BLaER1 (cell line): ENCODE results near the gene VSIR.

Source experiments
- H3K27ac ChIP-seq: shearing (Covaris generic); formaldehyde crosslinking; 2 replicates; pipeline ENCODE4 v1.8.1; 2022
- H3K27me3 ChIP-seq: shearing (Covaris generic); formaldehyde crosslinking; 2 replicates; pipeline ENCODE4 v1.8.1; 2022
- H3K36me3 ChIP-seq: shearing (Covaris generic); formaldehyde crosslinking; 2 replicates; pipeline ENCODE4 v1.8.1; 2022
- H3K4me1 ChIP-seq: shearing (Covaris generic); formaldehyde crosslinking; 2 replicates; pipeline ENCODE4 v1.8.1; 2022
- H3K4me2 ChIP-seq: shearing (Covaris generic); formaldehyde crosslinking; 2 replicates; pipeline ENCODE4 v1.8.1; 2022
- H3K4me3 ChIP-seq: shearing (Covaris generic); formaldehyde crosslinking; 2 replicates; pipeline ENCODE4 v1.8.1; 2022
- H3K9ac ChIP-seq: shearing (Covaris generic); formaldehyde crosslinking; 2 replicates; pipeline ENCODE4 v1.8.1; 2022
- H3K9me3 ChIP-seq: shearing (Covaris generic); formaldehyde crosslinking; 2 replicates; pipeline ENCODE4 v1.8.1; 2022
- H4K20me1 ChIP-seq: shearing (Covaris generic); formaldehyde crosslinking; 2 replicates; pipeline ENCODE4 v1.8.1; 2022
- Cebpa-rat ChIP-seq: shearing (Covaris generic); IDR thresholded peaks from 2 replicates; pipeline ENCODE4 v1.8.1; 2022

The VSIR gene

GRCh38 chr10:71783917-71784678, 10.8 kb upstream of the VSIR start:
- H3K27ac ChIP-seq, result no peak overlapping the region
- no peaks in the 10 kb centered on the region for H3K9me3 ChIP-seq
- H4K20me1 ChIP-seq, result no peaks in the 10 kb centered on the region
- no peak overlapping the region for H3K9ac ChIP-seq
- peak overlapping the region; percentile 28 for H3K4me2 ChIP-seq
- peaks cover 23% of the 10 kb centered on the region for H3K4me1 ChIP-seq
- no peaks in the 10 kb centered on the region for H3K27me3 ChIP-seq
- no peak overlapping the region for H3K4me3 ChIP-seq
- H3K36me3 ChIP-seq, result no peaks in the 10 kb centered on the region
- no peak for TF ChIP-seq Cebpa-rat

GRCh38 chr10:71782917-71783490, 9.7 kb upstream of the VSIR start:
- Histone ChIP-seq H3K4me2 (peak overlapping the region; percentile 53), H3K27me3 (no peaks in the 10 kb centered on the region), H3K9me3 (no peaks in the 10 kb centered on the region), H3K4me3 (no peak overlapping the region), H4K20me1 (no peaks in the 10 kb centered on the region), H3K4me1 (peaks cover 23% of the 10 kb centered on the region), H3K36me3 (no peaks in the 10 kb centered on the region), H3K9ac (no peak overlapping the region), H3K27ac (no peak overlapping the region)
- TF ChIP-seq Cebpa-rat, result no peak

- no peaks in the 10 kb centered on the region for H4K20me1 ChIP-seq
- H3K36me3 ChIP-seq, result no peaks in the 10 kb centered on the region
- H3K4me3 ChIP-seq, result no peak overlapping the region
- no peaks in the 10 kb centered on the region for H3K27me3 ChIP-seq
- H3K9me3 ChIP-seq, result peaks cover 4% of the 10 kb centered on the region; the same call in 1 of the 2 replicates
- H3K27ac ChIP-seq, result no peak overlapping the region
- H3K4me1 ChIP-seq, result peaks cover 24% of the 10 kb centered on the region
- H3K4me2 ChIP-seq, result peak overlapping the region; percentile 53
- no peak overlapping the region for H3K9ac ChIP-seq
- no peak for TF ChIP-seq Cebpa-rat
Observed at GRCh38 chr10:71782221-71782916, 9.0 kb upstream of the VSIR start.

- Histone ChIP-seq H3K9me3 (peaks cover 8% of the 10 kb centered on the region; the same call in 1 of the 2 replicates), H3K27me3 (no peaks in the 10 kb centered on the region), H3K4me1 (peaks cover 40% of the 10 kb centered on the region), H3K9ac (no peak overlapping the region), H3K36me3 (no peaks in the 10 kb centered on the region), H3K4me2 (no peak overlapping the region), H4K20me1 (no peaks in the 10 kb centered on the region), H3K27ac (no peak overlapping the region), H3K4me3 (no peak overlapping the region)
- TF ChIP-seq Cebpa-rat, result no peak
Observed at GRCh38 chr10:71780719-71781118, 7.4 kb upstream of the VSIR start.

- H4K20me1 ChIP-seq, result 0 out of 2 replicates have a peak, but pooled peaks cover 1% of the 10 kb centered on the region
- H3K9me3 ChIP-seq, result peaks cover 8% of the 10 kb centered on the region; the same call in 1 of the 2 replicates
- H3K27me3 ChIP-seq, result no peaks in the 10 kb centered on the region
- H3K36me3 ChIP-seq, result no peaks in the 10 kb centered on the region
- no peak overlapping the region for H3K4me3 ChIP-seq
- no peak overlapping the region for H3K4me2 ChIP-seq
- H3K27ac ChIP-seq, result no peak overlapping the region
- H3K9ac ChIP-seq, result no peak overlapping the region
- peaks cover 46% of the 10 kb centered on the region for H3K4me1 ChIP-seq
- no peak for TF ChIP-seq Cebpa-rat
Observed at GRCh38 chr10:71780156-71780555, 6.8 kb upstream of the VSIR start.

- Histone ChIP-seq H4K20me1 (0 out of 2 replicates have a peak, but pooled peaks cover 6% of the 10 kb centered on the region), H3K4me3 (no peak overlapping the region), H3K36me3 (no peaks in the 10 kb centered on the region), H3K9me3 (peaks cover 8% of the 10 kb centered on the region; the same call in 1 of the 2 replicates), H3K4me1 (peaks cover 51% of the 10 kb centered on the region), H3K27me3 (no peaks in the 10 kb centered on the region), H3K4me2 (no peak overlapping the region), H3K27ac (no peak overlapping the region), H3K9ac (no peak overlapping the region)
- no peak for TF ChIP-seq Cebpa-rat
Observed at GRCh38 chr10:71779641-71780040, 6.3 kb upstream of the VSIR start.

- no peak for TF ChIP-seq Cebpa-rat
- H3K36me3 ChIP-seq, result no peaks in the 10 kb centered on the region
- H3K9ac ChIP-seq, result no peak overlapping the region
- H3K4me2 ChIP-seq, result no peak overlapping the region
- peaks cover 7% of the 10 kb centered on the region for H3K27me3 ChIP-seq
- no peak overlapping the region for H3K27ac ChIP-seq
- H3K4me1 ChIP-seq, result peaks cover 52% of the 10 kb centered on the region
- H3K4me3 ChIP-seq, result no peak overlapping the region
- 0 out of 2 replicates have a peak, but pooled peaks cover 7% of the 10 kb centered on the region for H4K20me1 ChIP-seq
- H3K9me3 ChIP-seq, result peaks cover 8% of the 10 kb centered on the region; the same call in 1 of the 2 replicates
Observed at GRCh38 chr10:71778071-71778825, 4.9 kb upstream of the VSIR start.

- H4K20me1 ChIP-seq, result 0 out of 2 replicates have a peak, but pooled peaks cover 7% of the 10 kb centered on the region
- H3K36me3 ChIP-seq, result no peaks in the 10 kb centered on the region
- H3K27ac ChIP-seq, result no peak overlapping the region
- peaks cover 52% of the 10 kb centered on the region for H3K4me1 ChIP-seq
- H3K27me3 ChIP-seq, result peaks cover 13% of the 10 kb centered on the region
- peaks cover 8% of the 10 kb centered on the region; the same call in 1 of the 2 replicates for H3K9me3 ChIP-seq
- H3K4me2 ChIP-seq, result peak overlapping the region; percentile 96
- no peak overlapping the region for H3K4me3 ChIP-seq
- no peak for TF ChIP-seq Cebpa-rat
- no peak overlapping the region for H3K9ac ChIP-seq
Observed at GRCh38 chr10:71777213-71777985, 4.1 kb upstream of the VSIR start.
